ENCODE data around the gene PPFIA3. TPM values are rescaled to one million over a fixed set of nuclear protein-coding genes. Genes with fewer than 3 reads are reported as not detected.
A peak's percentile ranks its signal among the peaks of the same experiment; 100 is the strongest.

Gene PPFIA3
- total RNA-seq, 4 donors from 2014 or later, result 1.8 to 6.7 (median 3.5) TPM

GRCh38 chr19:49161987-49162386 lies 42.6 kb downstream of the PPFIA3 start:
- no peak overlapping the region for H3K27ac ChIP-seq

GRCh38 chr19:49165111-49165750 lies 45.9 kb downstream of the PPFIA3 start:
- peaks cover 0 to 29% of the 10 kb centered on the region in 2 donors for H3K27me3 ChIP-seq
- TF ChIP-seq CTCF (IDR thresholded peaks at IDR 0.05) (no peak), EP300 (IDR thresholded peaks at IDR 0.05) (no peak), POLR2A (IDR thresholded peaks at IDR 0.05) (no peak)
- H3K9me3 ChIP-seq, result no peaks in the 10 kb centered on the region
- no peak for DNase-seq (ENCODE audit: low spot score in 2 of 2)
- H3K27ac ChIP-seq, result peak overlapping the region in 2 of 4 donors; percentile 49 to 52
- H3K4me3 ChIP-seq, result no peak overlapping the region
- 46 to 54% methylated on average over 24 of the region's 24 CpGs for WGBS, 2 donors
- H3K36me3 ChIP-seq, result peaks cover 0 to 21% (median 0%) of the 10 kb centered on the region in 3 donors
- H3K4me1 ChIP-seq, result peaks cover 0 to 12% (median 0%) of the 10 kb centered on the region in 4 donors

More at GRCh38 chr19:49161987-49162386, 42.6 kb downstream of the PPFIA3 start:
- no peak for TF ChIP-seq EP300 (IDR thresholded peaks at IDR 0.05)
- no peak for TF ChIP-seq POLR2A (IDR thresholded peaks at IDR 0.05)
- TF ChIP-seq CTCF (IDR thresholded peaks at IDR 0.05), result no peak
- Histone ChIP-seq H3K9me3 (no peaks in the 10 kb centered on the region), H3K36me3 (no peaks in the 10 kb centered on the region), H3K4me3 (no peak overlapping the region), H3K27me3 (peaks cover 0 to 47% of the 10 kb centered on the region in 2 donors), H3K4me1 (peaks cover 0 to 30% (median 10%) of the 10 kb centered on the region in 4 donors)
- WGBS, 2 donors, result 52 to 54% methylated on average over 4 of the region's 4 CpGs
- DNase-seq (ENCODE audit: low spot score in 2 of 2), result no peak

- WGBS, 2 donors, result 24 to 25% methylated on average over 16 to 30 of the region's 30 CpGs
- H3K9me3 ChIP-seq, result no peaks in the 10 kb centered on the region
- peaks cover 0 to 27% (median 0%) of the 10 kb centered on the region in 3 donors for H3K36me3 ChIP-seq
- H3K27me3 ChIP-seq, result peaks cover 0 to 29% of the 10 kb centered on the region in 2 donors
- H3K27ac ChIP-seq, result peak overlapping the region in 2 of 4 donors; percentile 49 to 52
- TF ChIP-seq EP300 (IDR thresholded peaks at IDR 0.05), result no peak
- TF ChIP-seq POLR2A (IDR thresholded peaks at IDR 0.05), result no peak
- TF ChIP-seq CTCF (IDR thresholded peaks at IDR 0.05), result no peak
- no peak for DNase-seq (ENCODE audit: low spot score in 2 of 2)
- no peak overlapping the region for H3K4me3 ChIP-seq
- peaks cover 0 to 12% (median 0%) of the 10 kb centered on the region in 4 donors for H3K4me1 ChIP-seq
Observed at GRCh38 chr19:49165865-49166301, 46.5 kb downstream of the PPFIA3 start.

- Histone ChIP-seq H3K9me3 (no peaks in the 10 kb centered on the region), H3K4me1 (peaks cover 0 to 12% (median 0%) of the 10 kb centered on the region in 4 donors), H3K36me3 (peaks cover 0 to 48% (median 0%) of the 10 kb centered on the region in 3 donors), H3K4me3 (no peak overlapping the region), H3K27ac (no peak overlapping the region), H3K27me3 (peaks cover 0 to 25% of the 10 kb centered on the region in 2 donors)
- no peak for TF ChIP-seq EP300 (IDR thresholded peaks at IDR 0.05)
- no peak for TF ChIP-seq CTCF (IDR thresholded peaks at IDR 0.05)
- no peak for TF ChIP-seq POLR2A (IDR thresholded peaks at IDR 0.05)
- 60 to 73% methylated on average over 21 to 25 of the region's 25 CpGs for WGBS, 2 donors
- DNase-seq (ENCODE audit: low spot score in 2 of 2), result no peak
Observed at GRCh38 chr19:49167857-49168409, 48.6 kb downstream of the PPFIA3 start.

GRCh38 chr19:49168421-49168820 lies 49.1 kb downstream of the PPFIA3 start:
- H3K4me1 ChIP-seq, result peaks cover 0 to 12% (median 0%) of the 10 kb centered on the region in 4 donors
- DNase-seq (ENCODE audit: low spot score in 2 of 2), result no peak
- no peak for TF ChIP-seq EP300 (IDR thresholded peaks at IDR 0.05)
- no peak for TF ChIP-seq CTCF (IDR thresholded peaks at IDR 0.05)
- no peak for TF ChIP-seq POLR2A (IDR thresholded peaks at IDR 0.05)
- no peak overlapping the region for H3K4me3 ChIP-seq
- no peak overlapping the region for H3K27ac ChIP-seq
- peaks cover 0 to 25% of the 10 kb centered on the region in 2 donors for H3K27me3 ChIP-seq
- H3K9me3 ChIP-seq, result no peaks in the 10 kb centered on the region
- 90 to 97% methylated on average over 23 of the region's 23 CpGs for WGBS, 2 donors
- peaks cover 0 to 53% (median 0%) of the 10 kb centered on the region in 3 donors for H3K36me3 ChIP-seq

Data from tibial nerve (tissue), 4 donors.